ENCODE results near the gene SHROOM3.
A peak's percentile ranks its signal among the peaks of the same experiment; 100 is the strongest.

SHROOM3 gene

GRCh38 chr4:76673362-76673761 lies 238.3 kb downstream of the SHROOM3 start:
- no peaks in the 10 kb centered on the region for H3K4me1 Mint-ChIP-seq (ENCODE audit: low read depth)
- H3K9me3 Mint-ChIP-seq, result no peaks in the 10 kb centered on the region
- H3K27me3 Mint-ChIP-seq, result peaks cover 15% of the 10 kb centered on the region
- intact Hi-C loops (cut with micrococcal nuclease), result no loop called here
- H3K27ac Mint-ChIP-seq, result no peak overlapping the region
- no peak overlapping the region for H3K4me3 Mint-ChIP-seq
- no peaks in the 10 kb centered on the region for H3K36me3 Mint-ChIP-seq (ENCODE audit: low read depth)

GRCh38 chr4:76674983-76675382 lies 240.0 kb downstream of the SHROOM3 start:
- Mint-ChIP-seq H3K4me3 (no peak overlapping the region), H3K27ac (no peak overlapping the region), H3K9me3 (no peaks in the 10 kb centered on the region), H3K4me1 (ENCODE audit: low read depth) (no peaks in the 10 kb centered on the region), H3K27me3 (peaks cover 15% of the 10 kb centered on the region), H3K36me3 (ENCODE audit: low read depth) (no peaks in the 10 kb centered on the region)
- intact Hi-C loops (cut with micrococcal nuclease), result no loop called here

GRCh38 chr4:76677571-76678326 lies 242.7 kb downstream of the SHROOM3 start:
- H3K4me1 Mint-ChIP-seq (ENCODE audit: low read depth), result no peaks in the 10 kb centered on the region
- peaks cover 19% of the 10 kb centered on the region for H3K27me3 Mint-ChIP-seq
- H3K4me3 Mint-ChIP-seq, result no peak overlapping the region
- H3K27ac Mint-ChIP-seq, result no peak overlapping the region
- H3K9me3 Mint-ChIP-seq, result no peaks in the 10 kb centered on the region
- no peaks in the 10 kb centered on the region for H3K36me3 Mint-ChIP-seq (ENCODE audit: low read depth)
- intact Hi-C loops (cut with micrococcal nuclease), result no loop called here

GRCh38 chr4:76679691-76680090 lies 244.7 kb downstream of the SHROOM3 start:
- Mint-ChIP-seq H3K27ac (no peak overlapping the region), H3K36me3 (ENCODE audit: low read depth) (no peaks in the 10 kb centered on the region), H3K9me3 (no peaks in the 10 kb centered on the region), H3K4me1 (ENCODE audit: low read depth) (no peaks in the 10 kb centered on the region), H3K4me3 (no peak overlapping the region), H3K27me3 (peaks cover 27% of the 10 kb centered on the region)
- intact Hi-C loops (cut with micrococcal nuclease), result no loop called here

- Mint-ChIP-seq H3K27me3 (peaks cover 30% of the 10 kb centered on the region), H3K4me1 (ENCODE audit: low read depth) (no peaks in the 10 kb centered on the region), H3K36me3 (ENCODE audit: low read depth) (no peaks in the 10 kb centered on the region), H3K27ac (no peak overlapping the region), H3K9me3 (no peaks in the 10 kb centered on the region), H3K4me3 (no peak overlapping the region)
- intact Hi-C loops (cut with micrococcal nuclease), result no loop called here
These were observed 245.9 kb downstream of the SHROOM3 start for GRCh38 chr4:76680952-76681351.

- no peaks in the 10 kb centered on the region for H3K9me3 Mint-ChIP-seq
- no peak overlapping the region for H3K27ac Mint-ChIP-seq
- H3K4me1 Mint-ChIP-seq (ENCODE audit: low read depth), result no peaks in the 10 kb centered on the region
- H3K4me3 Mint-ChIP-seq, result no peak overlapping the region
- intact Hi-C loops (cut with micrococcal nuclease), result no loop called here
- peaks cover 34% of the 10 kb centered on the region for H3K27me3 Mint-ChIP-seq
- no peaks in the 10 kb centered on the region for H3K36me3 Mint-ChIP-seq (ENCODE audit: low read depth)
These were observed 247.0 kb downstream of the SHROOM3 start for GRCh38 chr4:76681996-76682395.

GRCh38 chr4:76683144-76683543 lies 248.1 kb downstream of the SHROOM3 start:
- Mint-ChIP-seq H3K4me1 (ENCODE audit: low read depth) (no peaks in the 10 kb centered on the region), H3K27ac (no peak overlapping the region), H3K27me3 (peaks cover 44% of the 10 kb centered on the region), H3K9me3 (no peaks in the 10 kb centered on the region), H3K4me3 (no peak overlapping the region), H3K36me3 (ENCODE audit: low read depth) (no peaks in the 10 kb centered on the region)
- intact Hi-C loops (cut with micrococcal nuclease), result no loop called here

GRCh38 chr4:76687746-76688448 lies 252.9 kb downstream of the SHROOM3 start:
- H3K4me3 Mint-ChIP-seq, result no peak overlapping the region
- H3K9me3 Mint-ChIP-seq, result no peaks in the 10 kb centered on the region
- no peaks in the 10 kb centered on the region for H3K36me3 Mint-ChIP-seq (ENCODE audit: low read depth)
- intact Hi-C loops (cut with micrococcal nuclease), result no loop called here
- H3K4me1 Mint-ChIP-seq (ENCODE audit: low read depth), result peaks cover 10% of the 10 kb centered on the region
- H3K27me3 Mint-ChIP-seq, result peaks cover 77% of the 10 kb centered on the region
- H3K27ac Mint-ChIP-seq, result no peak overlapping the region

GRCh38 chr4:76688619-76689144 lies 253.7 kb downstream of the SHROOM3 start:
- no peak overlapping the region for H3K4me3 Mint-ChIP-seq
- H3K27me3 Mint-ChIP-seq, result peaks cover 77% of the 10 kb centered on the region
- H3K36me3 Mint-ChIP-seq (ENCODE audit: low read depth), result no peaks in the 10 kb centered on the region
- H3K27ac Mint-ChIP-seq, result no peak overlapping the region
- no peaks in the 10 kb centered on the region for H3K9me3 Mint-ChIP-seq
- intact Hi-C loops (cut with micrococcal nuclease), result no loop called here
- H3K4me1 Mint-ChIP-seq (ENCODE audit: low read depth), result peaks cover 10% of the 10 kb centered on the region

GRCh38 chr4:76689145-76689817 lies 254.3 kb downstream of the SHROOM3 start:
- Mint-ChIP-seq H3K36me3 (ENCODE audit: low read depth) (no peaks in the 10 kb centered on the region), H3K4me3 (peak overlapping the region; percentile 32), H3K27ac (no peak overlapping the region), H3K4me1 (ENCODE audit: low read depth) (peaks cover 10% of the 10 kb centered on the region), H3K27me3 (peaks cover 76% of the 10 kb centered on the region), H3K9me3 (no peaks in the 10 kb centered on the region)
- intact Hi-C loops (cut with micrococcal nuclease), result no loop called here

- intact Hi-C loops (cut with micrococcal nuclease), result no loop called here
- no peak overlapping the region for H3K4me3 Mint-ChIP-seq
- peaks cover 76% of the 10 kb centered on the region for H3K27me3 Mint-ChIP-seq
- peaks cover 10% of the 10 kb centered on the region for H3K4me1 Mint-ChIP-seq (ENCODE audit: low read depth)
- no peak overlapping the region for H3K27ac Mint-ChIP-seq
- H3K36me3 Mint-ChIP-seq (ENCODE audit: low read depth), result no peaks in the 10 kb centered on the region
- no peaks in the 10 kb centered on the region for H3K9me3 Mint-ChIP-seq
These were observed 255.2 kb downstream of the SHROOM3 start for GRCh38 chr4:76690011-76690905.

GRCh38 chr4:76690906-76691275 lies 255.9 kb downstream of the SHROOM3 start:
- Mint-ChIP-seq H3K27ac (no peak overlapping the region), H3K36me3 (ENCODE audit: low read depth) (no peaks in the 10 kb centered on the region), H3K4me1 (ENCODE audit: low read depth) (peaks cover 10% of the 10 kb centered on the region), H3K4me3 (no peak overlapping the region), H3K9me3 (no peaks in the 10 kb centered on the region), H3K27me3 (peaks cover 75% of the 10 kb centered on the region)
- intact Hi-C loops (cut with micrococcal nuclease), result no loop called here

GRCh38 chr4:76691807-76692582 lies 257.0 kb downstream of the SHROOM3 start:
- Mint-ChIP-seq H3K27ac (no peak overlapping the region), H3K27me3 (peaks cover 77% of the 10 kb centered on the region), H3K4me1 (ENCODE audit: low read depth) (peaks cover 10% of the 10 kb centered on the region), H3K36me3 (ENCODE audit: low read depth) (no peaks in the 10 kb centered on the region), H3K9me3 (no peaks in the 10 kb centered on the region), H3K4me3 (no peak overlapping the region)
- intact Hi-C loops (cut with micrococcal nuclease), result no loop called here
